GM13977 (cell line): Measurements from ENCODE around the gene SLC35G6.

Experiments
- DNase-seq: peaks from one replicate; pipeline ENCODE4 v3.0.0; 2012; ENCODE audit warnings: low spot score
- CTCF ChIP-seq: IDR thresholded peaks from 2 replicates; pipeline ENCODE4 v1.5.1; 2012; ENCODE audit warnings: mild to moderate bottlenecking, control low read depth; ENCODE audit not compliant: insufficient read depth; ENCODE audit errors: extremely low read depth, missing control alignments
- in situ Hi-C: fragments of 300-500 bp; cut with MboI; formaldehyde crosslinking; loops from one replicate; pipeline ENCODE4 v1.12.0; 2022; ENCODE audit warnings: low sequenced_read_pairs, low pct_unique_long_range_greater_than_20kb, mixed read lengths, inconsistent platforms; ENCODE audit not compliant: unreplicated experiment

SLC35G6 gene

GRCh38 chr17:7511108-7511507 lies 29.9 kb downstream of the SLC35G6 start:
- no peak for TF ChIP-seq CTCF
- in situ Hi-C loops = no loop called here
- DNase-seq = no peak

GRCh38 chr17:7512105-7512504 lies 30.9 kb downstream of the SLC35G6 start:
- in situ Hi-C loops = no loop called here
- TF ChIP-seq CTCF = no peak
- no peak for DNase-seq

DNA sequence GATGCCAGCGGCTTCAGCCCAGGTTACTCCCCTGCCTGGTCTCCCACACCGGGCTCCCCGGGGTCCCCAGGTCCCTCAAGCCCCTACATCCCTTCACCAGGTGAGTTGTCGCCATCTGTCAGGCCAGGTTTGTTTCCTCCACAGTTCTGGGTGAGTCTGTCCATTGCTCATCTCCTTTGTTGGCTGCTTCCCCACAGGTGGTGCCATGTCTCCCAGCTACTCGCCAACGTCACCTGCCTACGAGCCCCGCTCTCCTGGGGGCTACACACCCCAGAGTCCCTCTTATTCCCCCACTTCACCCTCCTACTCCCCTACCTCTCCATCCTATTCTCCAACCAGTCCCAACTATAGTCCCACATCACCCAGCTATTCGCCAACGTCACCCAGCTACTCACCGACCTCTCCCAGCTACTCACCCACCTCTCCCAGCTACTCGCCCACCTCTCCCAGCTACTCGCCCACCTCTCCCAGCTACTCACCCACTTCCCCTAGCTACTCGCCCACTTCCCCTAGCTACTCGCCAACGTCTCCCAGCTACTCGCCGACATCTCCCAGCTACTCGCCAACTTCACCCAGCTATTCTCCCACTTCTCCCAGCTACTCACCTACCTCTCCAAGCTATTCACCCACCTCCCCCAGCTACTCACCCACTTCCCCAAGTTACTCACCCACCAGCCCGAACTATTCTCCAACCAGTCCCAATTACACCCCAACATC lies 31.7 kb downstream of the SLC35G6 start:
- no peak for TF ChIP-seq CTCF
- in situ Hi-C loops = no loop called here
- no peak for DNase-seq

GRCh38 chr17:7513850-7514419 lies 32.7 kb downstream of the SLC35G6 start:
- no peak for DNase-seq
- TF ChIP-seq CTCF = no peak
- in situ Hi-C loops = no loop called here

- DNase-seq = no peak
- TF ChIP-seq CTCF = no peak
- in situ Hi-C loops = loop anchor here (5.0 kb wide), 1 partner anchor 41 kb away; the partner anchor contains the start of gene TNFSF13
Observed at GRCh38 chr17:7515911-7516610, 34.8 kb downstream of the SLC35G6 start.

- DNase-seq = no peak
- in situ Hi-C loops = no loop called here
- peak; percentile 61 for TF ChIP-seq CTCF
Observed at GRCh38 chr17:7523033-7523432, 41.8 kb downstream of the SLC35G6 start.
